WTC11 (cell line): ENCODE measurements around the gene LRRC58.

Experiments used
- CREB1 ChIP-seq: sonication (generic); formaldehyde crosslinking; IDR thresholded peaks from 2 replicates; pipeline ENCODE4 v1.8.0; 2023; ENCODE audit warnings: mild to moderate bottlenecking, missing genetic modification reagents
- ELF4 ChIP-seq: sonication (generic); formaldehyde crosslinking; IDR thresholded peaks from 2 replicates; pipeline ENCODE4 v1.8.1; 2022; ENCODE audit warnings: low read depth, mild to moderate bottlenecking, moderate library complexity, missing genetic modification reagents
- ESRRA ChIP-seq: sonication (generic); formaldehyde crosslinking; IDR thresholded peaks from 2 replicates; pipeline ENCODE4 v1.8.1; 2022; ENCODE audit warnings: mild to moderate bottlenecking, missing genetic modification reagents, borderline replicate concordance
- FOXK1 ChIP-seq: sonication (generic); formaldehyde crosslinking; IDR thresholded peaks from 2 replicates; pipeline ENCODE4 v1.8.0; 2022; ENCODE audit warnings: mild to moderate bottlenecking, moderate library complexity, missing genetic modification reagents
- NFYB ChIP-seq: sonication (generic); formaldehyde crosslinking; conservative IDR thresholded peaks from 2 replicates; pipeline ENCODE4 v1.8.0; 2022; ENCODE audit warnings: low read depth, missing genetic modification reagents
- NR3C1 ChIP-seq: sonication (generic); formaldehyde crosslinking; conservative IDR thresholded peaks from 2 replicates; pipeline ENCODE4 v1.8.1; 2023; ENCODE audit warnings: low read depth, mild to moderate bottlenecking, missing genetic modification reagents
- SMAD3 ChIP-seq: sonication (generic); formaldehyde crosslinking; IDR thresholded peaks from 2 replicates; pipeline ENCODE4 v1.8.0; 2022; ENCODE audit warnings: missing genetic modification reagents, mild to moderate bottlenecking, borderline replicate concordance
- TEAD1 ChIP-seq: sonication (generic); formaldehyde crosslinking; IDR thresholded peaks from 2 replicates; pipeline ENCODE4 v1.8.0; 2022; ENCODE audit warnings: mild to moderate bottlenecking, missing genetic modification reagents
- TF ChIP-seq, protein P1 (sequence below): sonication (generic); formaldehyde crosslinking; IDR thresholded peaks from 2 replicates; pipeline ENCODE4 v1.8.0; 2022; ENCODE audit warnings: mild to moderate bottlenecking, missing genetic modification reagents
- TF ChIP-seq, protein P2 (sequence below): sonication (generic); formaldehyde crosslinking; IDR thresholded peaks from 2 replicates; pipeline ENCODE4 v1.8.0; 2023; ENCODE audit warnings: missing genetic modification reagents, mild to moderate bottlenecking, borderline replicate concordance
- TF ChIP-seq, protein P3 (sequence below): fragments of 200-600 bp; IDR thresholded peaks from 2 replicates; pipeline ENCODE4 v1.8.0; 2022; ENCODE audit warnings: antibody characterized with exemption
- TF ChIP-seq, protein P4 (sequence below): sonication (generic); formaldehyde crosslinking; IDR thresholded peaks from 2 replicates; pipeline ENCODE4 v1.8.1; 2023; ENCODE audit warnings: mild to moderate bottlenecking, moderate library complexity, missing genetic modification reagents
- TF ChIP-seq, protein P5 (sequence below): sonication (generic); formaldehyde crosslinking; IDR thresholded peaks from 2 replicates; pipeline ENCODE4 v1.8.1; 2023; ENCODE audit warnings: mild to moderate bottlenecking, missing genetic modification reagents, moderate library complexity
- TF ChIP-seq, protein P6 (sequence below): sonication (generic); formaldehyde crosslinking; IDR thresholded peaks from 2 replicates; pipeline ENCODE4 v1.8.1; 2022; ENCODE audit warnings: low read depth, missing genetic modification reagents, borderline replicate concordance

DNA sequence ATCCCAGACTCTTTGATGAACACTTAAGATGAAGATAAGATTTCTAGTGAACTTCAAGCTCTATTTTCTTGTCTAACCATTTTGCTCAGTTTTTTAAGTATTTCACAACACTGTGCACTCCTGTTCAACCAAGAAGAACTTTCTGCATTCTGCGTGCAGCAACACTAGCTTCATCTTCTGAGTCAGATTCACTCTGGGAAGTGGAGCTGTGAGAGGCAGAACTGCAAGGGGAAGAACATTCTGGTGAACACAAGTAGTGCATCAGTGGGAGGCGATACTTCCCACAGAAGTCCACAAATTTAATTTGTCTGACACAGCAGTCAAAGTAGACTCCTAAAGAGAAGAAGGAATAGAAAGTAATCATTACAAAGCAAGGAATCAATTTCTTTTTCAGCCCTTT is 18.1 kb downstream of the LRRC58 start:
- TF ChIP-seq ELF4 (CRISPR knock-in tag) (no peak), SMAD3 (CRISPR knock-in tag) (no peak), FOXK1 (CRISPR knock-in tag) (no peak), TEAD1 (CRISPR knock-in tag) (no peak), CREB1 (CRISPR knock-in tag) (no peak), NFYB (CRISPR knock-in tag) (no peak), ESRRA (CRISPR knock-in tag) (no peak), NR3C1 (CRISPR knock-in tag) (no peak)
- TF ChIP-seq, protein P1, sequence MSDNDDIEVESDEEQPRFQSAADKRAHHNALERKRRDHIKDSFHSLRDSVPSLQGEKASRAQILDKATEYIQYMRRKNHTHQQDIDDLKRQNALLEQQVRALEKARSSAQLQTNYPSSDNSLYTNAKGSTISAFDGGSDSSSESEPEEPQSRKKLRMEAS (CRISPR knock-in tag), result no peak
- TF ChIP-seq, protein P2, sequence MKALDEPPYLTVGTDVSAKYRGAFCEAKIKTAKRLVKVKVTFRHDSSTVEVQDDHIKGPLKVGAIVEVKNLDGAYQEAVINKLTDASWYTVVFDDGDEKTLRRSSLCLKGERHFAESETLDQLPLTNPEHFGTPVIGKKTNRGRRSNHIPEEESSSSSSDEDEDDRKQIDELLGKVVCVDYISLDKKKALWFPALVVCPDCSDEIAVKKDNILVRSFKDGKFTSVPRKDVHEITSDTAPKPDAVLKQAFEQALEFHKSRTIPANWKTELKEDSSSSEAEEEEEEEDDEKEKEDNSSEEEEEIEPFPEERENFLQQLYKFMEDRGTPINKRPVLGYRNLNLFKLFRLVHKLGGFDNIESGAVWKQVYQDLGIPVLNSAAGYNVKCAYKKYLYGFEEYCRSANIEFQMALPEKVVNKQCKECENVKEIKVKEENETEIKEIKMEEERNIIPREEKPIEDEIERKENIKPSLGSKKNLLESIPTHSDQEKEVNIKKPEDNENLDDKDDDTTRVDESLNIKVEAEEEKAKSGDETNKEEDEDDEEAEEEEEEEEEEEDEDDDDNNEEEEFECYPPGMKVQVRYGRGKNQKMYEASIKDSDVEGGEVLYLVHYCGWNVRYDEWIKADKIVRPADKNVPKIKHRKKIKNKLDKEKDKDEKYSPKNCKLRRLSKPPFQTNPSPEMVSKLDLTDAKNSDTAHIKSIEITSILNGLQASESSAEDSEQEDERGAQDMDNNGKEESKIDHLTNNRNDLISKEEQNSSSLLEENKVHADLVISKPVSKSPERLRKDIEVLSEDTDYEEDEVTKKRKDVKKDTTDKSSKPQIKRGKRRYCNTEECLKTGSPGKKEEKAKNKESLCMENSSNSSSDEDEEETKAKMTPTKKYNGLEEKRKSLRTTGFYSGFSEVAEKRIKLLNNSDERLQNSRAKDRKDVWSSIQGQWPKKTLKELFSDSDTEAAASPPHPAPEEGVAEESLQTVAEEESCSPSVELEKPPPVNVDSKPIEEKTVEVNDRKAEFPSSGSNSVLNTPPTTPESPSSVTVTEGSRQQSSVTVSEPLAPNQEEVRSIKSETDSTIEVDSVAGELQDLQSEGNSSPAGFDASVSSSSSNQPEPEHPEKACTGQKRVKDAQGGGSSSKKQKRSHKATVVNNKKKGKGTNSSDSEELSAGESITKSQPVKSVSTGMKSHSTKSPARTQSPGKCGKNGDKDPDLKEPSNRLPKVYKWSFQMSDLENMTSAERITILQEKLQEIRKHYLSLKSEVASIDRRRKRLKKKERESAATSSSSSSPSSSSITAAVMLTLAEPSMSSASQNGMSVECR, result no peak
- TF ChIP-seq, protein P3, sequence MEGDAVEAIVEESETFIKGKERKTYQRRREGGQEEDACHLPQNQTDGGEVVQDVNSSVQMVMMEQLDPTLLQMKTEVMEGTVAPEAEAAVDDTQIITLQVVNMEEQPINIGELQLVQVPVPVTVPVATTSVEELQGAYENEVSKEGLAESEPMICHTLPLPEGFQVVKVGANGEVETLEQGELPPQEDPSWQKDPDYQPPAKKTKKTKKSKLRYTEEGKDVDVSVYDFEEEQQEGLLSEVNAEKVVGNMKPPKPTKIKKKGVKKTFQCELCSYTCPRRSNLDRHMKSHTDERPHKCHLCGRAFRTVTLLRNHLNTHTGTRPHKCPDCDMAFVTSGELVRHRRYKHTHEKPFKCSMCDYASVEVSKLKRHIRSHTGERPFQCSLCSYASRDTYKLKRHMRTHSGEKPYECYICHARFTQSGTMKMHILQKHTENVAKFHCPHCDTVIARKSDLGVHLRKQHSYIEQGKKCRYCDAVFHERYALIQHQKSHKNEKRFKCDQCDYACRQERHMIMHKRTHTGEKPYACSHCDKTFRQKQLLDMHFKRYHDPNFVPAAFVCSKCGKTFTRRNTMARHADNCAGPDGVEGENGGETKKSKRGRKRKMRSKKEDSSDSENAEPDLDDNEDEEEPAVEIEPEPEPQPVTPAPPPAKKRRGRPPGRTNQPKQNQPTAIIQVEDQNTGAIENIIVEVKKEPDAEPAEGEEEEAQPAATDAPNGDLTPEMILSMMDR, result no peak
- TF ChIP-seq, protein P4, sequence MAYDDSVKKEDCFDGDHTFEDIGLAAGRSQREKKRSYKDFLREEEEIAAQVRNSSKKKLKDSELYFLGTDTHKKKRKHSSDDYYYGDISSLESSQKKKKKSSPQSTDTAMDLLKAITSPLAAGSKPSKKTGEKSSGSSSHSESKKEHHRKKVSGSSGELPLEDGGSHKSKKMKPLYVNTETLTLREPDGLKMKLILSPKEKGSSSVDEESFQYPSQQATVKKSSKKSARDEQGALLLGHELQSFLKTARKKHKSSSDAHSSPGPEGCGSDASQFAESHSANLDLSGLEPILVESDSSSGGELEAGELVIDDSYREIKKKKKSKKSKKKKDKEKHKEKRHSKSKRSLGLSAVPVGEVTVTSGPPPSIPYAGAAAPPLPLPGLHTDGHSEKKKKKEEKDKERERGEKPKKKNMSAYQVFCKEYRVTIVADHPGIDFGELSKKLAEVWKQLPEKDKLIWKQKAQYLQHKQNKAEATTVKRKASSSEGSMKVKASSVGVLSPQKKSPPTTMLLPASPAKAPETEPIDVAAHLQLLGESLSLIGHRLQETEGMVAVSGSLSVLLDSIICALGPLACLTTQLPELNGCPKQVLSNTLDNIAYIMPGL (CRISPR knock-in tag), result no peak
- TF ChIP-seq, protein P5, sequence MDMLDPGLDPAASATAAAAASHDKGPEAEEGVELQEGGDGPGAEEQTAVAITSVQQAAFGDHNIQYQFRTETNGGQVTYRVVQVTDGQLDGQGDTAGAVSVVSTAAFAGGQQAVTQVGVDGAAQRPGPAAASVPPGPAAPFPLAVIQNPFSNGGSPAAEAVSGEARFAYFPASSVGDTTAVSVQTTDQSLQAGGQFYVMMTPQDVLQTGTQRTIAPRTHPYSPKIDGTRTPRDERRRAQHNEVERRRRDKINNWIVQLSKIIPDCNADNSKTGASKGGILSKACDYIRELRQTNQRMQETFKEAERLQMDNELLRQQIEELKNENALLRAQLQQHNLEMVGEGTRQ (CRISPR knock-in tag), result no peak
- TF ChIP-seq, protein P6, sequence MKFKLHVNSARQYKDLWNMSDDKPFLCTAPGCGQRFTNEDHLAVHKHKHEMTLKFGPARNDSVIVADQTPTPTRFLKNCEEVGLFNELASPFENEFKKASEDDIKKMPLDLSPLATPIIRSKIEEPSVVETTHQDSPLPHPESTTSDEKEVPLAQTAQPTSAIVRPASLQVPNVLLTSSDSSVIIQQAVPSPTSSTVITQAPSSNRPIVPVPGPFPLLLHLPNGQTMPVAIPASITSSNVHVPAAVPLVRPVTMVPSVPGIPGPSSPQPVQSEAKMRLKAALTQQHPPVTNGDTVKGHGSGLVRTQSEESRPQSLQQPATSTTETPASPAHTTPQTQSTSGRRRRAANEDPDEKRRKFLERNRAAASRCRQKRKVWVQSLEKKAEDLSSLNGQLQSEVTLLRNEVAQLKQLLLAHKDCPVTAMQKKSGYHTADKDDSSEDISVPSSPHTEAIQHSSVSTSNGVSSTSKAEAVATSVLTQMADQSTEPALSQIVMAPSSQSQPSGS, result no peak
